ENCODE measurements around the gene OR2V2.

Gene OR2V2

GRCh38 chr5:181114284-181114843, 33.0 kb upstream of the OR2V2 start:
- TF ChIP-seq CTCF (IDR thresholded peaks at IDR 0.05; ENCODE audit: insufficient read depth, missing control alignments) = no peak
- FAIRE-seq = no peak

GRCh38 chr5:181114844-181115778, 32.3 kb upstream of the OR2V2 start:
- DNase-seq (ENCODE audit: insufficient read length, low spot score) (no peak), FAIRE-seq (no peak)
- TF ChIP-seq CTCF (IDR thresholded peaks at IDR 0.05; ENCODE audit: insufficient read depth, missing control alignments) = no peak

More at GRCh38 chr5:181114284-181114843, 33.0 kb upstream of the OR2V2 start:
- DNase-seq (ENCODE audit: insufficient read length, low spot score) = no peak

GRCh38 chr5:181118369-181118768, 29.0 kb upstream of the OR2V2 start:
- no peak for FAIRE-seq

GRCh38 chr5:181119105-181119504, 28.3 kb upstream of the OR2V2 start:
- FAIRE-seq (no peak), DNase-seq (ENCODE audit: insufficient read length, low spot score) (no peak)
- TF ChIP-seq CTCF (IDR thresholded peaks at IDR 0.05; ENCODE audit: insufficient read depth, missing control alignments) = no peak

More at GRCh38 chr5:181118369-181118768, 29.0 kb upstream of the OR2V2 start:
- TF ChIP-seq CTCF (IDR thresholded peaks at IDR 0.05; ENCODE audit: insufficient read depth, missing control alignments) = no peak
- DNase-seq (ENCODE audit: insufficient read length, low spot score) = no peak

- DNase-seq (ENCODE audit: insufficient read length, low spot score) (no peak), FAIRE-seq (no peak)
- TF ChIP-seq CTCF (IDR thresholded peaks at IDR 0.05; ENCODE audit: insufficient read depth, missing control alignments) = no peak
Measured at GRCh38 chr5:181120306-181120705, 27.1 kb upstream of the OR2V2 start.

GRCh38 chr5:181120761-181121160, 26.6 kb upstream of the OR2V2 start:
- TF ChIP-seq CTCF (IDR thresholded peaks at IDR 0.05; ENCODE audit: insufficient read depth, missing control alignments) = no peak
- DNase-seq (ENCODE audit: insufficient read length, low spot score) (no peak), FAIRE-seq (no peak)
